DND-41 (cell line): ENCODE data around the gene BACH1.

Source experiments
- ATAC-seq: fragments of 200-7000 bp; cut with Tn5 transposase; 3 replicates; pipeline ENCODE4 v1.9.1; 2021; ENCODE audit warnings: low read depth; ENCODE audit not compliant: insufficient read depth
- DNase-seq: peaks from one replicate; pipeline ENCODE4 v3.0.0-alpha.2; 2020
- H2AFZ ChIP-seq: 2 replicates; pipeline ENCODE4 v1.6.0; 2012; ENCODE audit warnings: low read depth, low read length
- H3K27ac ChIP-seq: 2 replicates; pipeline ENCODE4 v1.5.1; 2012; ENCODE audit warnings: low read length, inconsistent platforms
- H3K27me3 ChIP-seq: fragments of 200-600 bp; sonication (generic); 2 replicates; pipeline ENCODE4 v1.6.0; 2012; ENCODE audit warnings: low read length, mild to moderate bottlenecking, inconsistent platforms; ENCODE audit not compliant: insufficient read depth, poor library complexity
- H3K36me3 ChIP-seq: 2 replicates; pipeline ENCODE4 v1.5.1; 2012; ENCODE audit warnings: low read length, inconsistent platforms; ENCODE audit not compliant: insufficient read depth
- H3K4me1 ChIP-seq: 2 replicates; pipeline ENCODE4 v1.5.1; 2012; ENCODE audit warnings: mild to moderate bottlenecking, low read length; ENCODE audit not compliant: insufficient read depth
- H3K4me2 ChIP-seq: 2 replicates; pipeline ENCODE4 v1.6.0; 2012; ENCODE audit warnings: mild to moderate bottlenecking, moderate library complexity, low read length, inconsistent platforms; ENCODE audit not compliant: insufficient read depth
- H3K4me3 ChIP-seq, 2 experiments: fragments of 200-600 bp in 1 of 2; shearing (Covaris generic) in 1 of 2; 2 replicates each; pipeline ENCODE4 v1.5.1; 2012 to 2016; ENCODE audit warnings: inconsistent platforms in 2 of 2, low read length in 2 of 2, mild to moderate bottlenecking in 2 of 2, low read depth in 1 of 2, moderate library complexity in 1 of 2
- H3K79me2 ChIP-seq: 2 replicates; pipeline ENCODE4 v1.6.0; 2012; ENCODE audit warnings: low read length, inconsistent platforms; ENCODE audit not compliant: insufficient read depth
- H3K9ac ChIP-seq: 2 replicates; pipeline ENCODE4 v1.6.0; 2012; ENCODE audit warnings: low read depth, mild to moderate bottlenecking, inconsistent platforms, low read length, moderate library complexity
- H3K9me3 ChIP-seq: 2 replicates; pipeline ENCODE4 v1.5.1; 2012; ENCODE audit warnings: low read length, moderate library complexity, mild to moderate bottlenecking, inconsistent platforms; ENCODE audit not compliant: insufficient read depth, severe bottlenecking
- H4K20me1 ChIP-seq: 2 replicates; pipeline ENCODE4 v1.6.0; 2012; ENCODE audit warnings: low read length; ENCODE audit not compliant: insufficient read depth
- CTCF ChIP-seq: IDR thresholded peaks from 2 replicates; pipeline ENCODE4 v1.5.1; 2012; ENCODE audit warnings: borderline replicate concordance, low read length, moderate library complexity, mild to moderate bottlenecking; ENCODE audit not compliant: poor library complexity, severe bottlenecking; ENCODE audit errors: extremely low read depth
- EZH2 ChIP-seq: IDR thresholded peaks from 3 replicates; pipeline ENCODE4 v1.6.1; 2012; ENCODE audit warnings: borderline replicate concordance, low read depth, mild to moderate bottlenecking, moderate library complexity, low read length, inconsistent platforms; ENCODE audit not compliant: severe bottlenecking

BACH1 gene

GRCh38 chr21:29374481-29374880, 75.8 kb downstream of the BACH1 start:
- H3K36me3 ChIP-seq: peaks cover 26% of the 10 kb centered on the region; the same call in 1 of the 2 replicates
- no peak for ATAC-seq
- H3K4me3 ChIP-seq: no peak overlapping the region
- no peaks in the 10 kb centered on the region for H4K20me1 ChIP-seq
- H3K9me3 ChIP-seq: no peaks in the 10 kb centered on the region
- no peak overlapping the region for H2AFZ ChIP-seq
- DNase-seq: no peak
- no peaks in the 10 kb centered on the region for H3K79me2 ChIP-seq
- H3K4me1 ChIP-seq: 0 out of 2 replicates have a peak, but pooled peaks cover 2% of the 10 kb centered on the region
- no peak overlapping the region for H3K27ac ChIP-seq
- H3K4me2 ChIP-seq: no peak overlapping the region
- H3K27me3 ChIP-seq: no peaks in the 10 kb centered on the region
- no peak overlapping the region for H3K9ac ChIP-seq
- TF ChIP-seq CTCF: no peak

- Histone ChIP-seq H3K4me1 (0 out of 2 replicates have a peak, but pooled peaks cover 2% of the 10 kb centered on the region), H3K9ac (no peak overlapping the region), H3K27ac (no peak overlapping the region), H3K4me3 (no peak overlapping the region), H4K20me1 (no peaks in the 10 kb centered on the region), H2AFZ (no peak overlapping the region), H3K4me2 (no peak overlapping the region), H3K27me3 (no peaks in the 10 kb centered on the region), H3K79me2 (no peaks in the 10 kb centered on the region), H3K9me3 (no peaks in the 10 kb centered on the region), H3K36me3 (peaks cover 20% of the 10 kb centered on the region; the same call in 1 of the 2 replicates)
- DNase-seq: peak; percentile 62
- TF ChIP-seq CTCF (peak; percentile 70), EZH2 (no peak)
- peak; percentile 76 for ATAC-seq
Observed at GRCh38 chr21:29376556-29376955, 77.8 kb downstream of the BACH1 start.

GRCh38 chr21:29377266-29377665, 78.5 kb downstream of the BACH1 start:
- Histone ChIP-seq H3K4me2 (no peak overlapping the region), H2AFZ (no peak overlapping the region), H4K20me1 (no peaks in the 10 kb centered on the region), H3K27ac (no peak overlapping the region), H3K9ac (no peak overlapping the region), H3K36me3 (peaks cover 13% of the 10 kb centered on the region; the same call in 1 of the 2 replicates), H3K79me2 (no peaks in the 10 kb centered on the region), H3K4me3 (no peak overlapping the region), H3K4me1 (0 out of 2 replicates have a peak, but pooled peaks cover 2% of the 10 kb centered on the region), H3K9me3 (no peaks in the 10 kb centered on the region), H3K27me3 (no peaks in the 10 kb centered on the region)
- DNase-seq (no peak), ATAC-seq (no peak)
- TF ChIP-seq EZH2: no peak
- TF ChIP-seq CTCF: no peak

DNA sequence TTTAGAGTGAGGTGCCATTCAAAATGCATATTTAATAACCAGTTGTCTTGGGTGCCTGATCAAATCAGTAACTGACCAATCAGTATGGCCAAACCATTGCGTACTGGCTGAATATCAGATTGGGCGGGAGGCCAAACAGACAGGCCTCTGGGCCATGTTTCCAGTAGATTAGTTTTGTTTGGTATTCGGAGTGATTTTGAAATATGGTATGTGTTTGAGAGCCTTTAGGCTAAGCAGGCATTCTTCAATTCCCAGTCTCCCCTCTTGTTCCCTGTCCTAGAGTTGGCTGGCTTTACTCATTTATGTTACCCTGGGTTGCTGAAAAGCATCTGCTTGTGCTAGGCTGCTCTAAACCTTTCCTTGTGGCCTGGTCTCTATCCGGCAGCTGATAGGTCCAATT, 80.1 kb downstream of the BACH1 start:
- H3K27ac ChIP-seq: no peak overlapping the region

More for the DNA sequence above, 80.1 kb downstream of the BACH1 start:
- DNase-seq: no peak
- no peak overlapping the region for H3K4me2 ChIP-seq
- H3K79me2 ChIP-seq: no peaks in the 10 kb centered on the region
- H3K4me3 ChIP-seq: no peak overlapping the region
- TF ChIP-seq EZH2: no peak
- TF ChIP-seq CTCF: no peak
- peaks cover 13% of the 10 kb centered on the region for H3K4me1 ChIP-seq
- H3K9ac ChIP-seq: no peak overlapping the region
- no peaks in the 10 kb centered on the region for H3K36me3 ChIP-seq
- H3K9me3 ChIP-seq: no peaks in the 10 kb centered on the region
- H3K27me3 ChIP-seq: no peaks in the 10 kb centered on the region
- no peaks in the 10 kb centered on the region for H4K20me1 ChIP-seq
- no peak for ATAC-seq
- H2AFZ ChIP-seq: no peak overlapping the region
